Measurements from ENCODE around the gene KCNAB3. TPM values are rescaled to one million over a fixed set of nuclear protein-coding genes. Genes with fewer than 3 reads are reported as not detected.

The KCNAB3 gene
- polyA plus RNA-seq, 4 donors, result 1.3 to 3.9 (median 1.7) TPM

- FAIRE-seq, result no peak
These were observed 16.8 kb upstream of the KCNAB3 start for GRCh38 chr17:7946441-7946840.

DNA sequence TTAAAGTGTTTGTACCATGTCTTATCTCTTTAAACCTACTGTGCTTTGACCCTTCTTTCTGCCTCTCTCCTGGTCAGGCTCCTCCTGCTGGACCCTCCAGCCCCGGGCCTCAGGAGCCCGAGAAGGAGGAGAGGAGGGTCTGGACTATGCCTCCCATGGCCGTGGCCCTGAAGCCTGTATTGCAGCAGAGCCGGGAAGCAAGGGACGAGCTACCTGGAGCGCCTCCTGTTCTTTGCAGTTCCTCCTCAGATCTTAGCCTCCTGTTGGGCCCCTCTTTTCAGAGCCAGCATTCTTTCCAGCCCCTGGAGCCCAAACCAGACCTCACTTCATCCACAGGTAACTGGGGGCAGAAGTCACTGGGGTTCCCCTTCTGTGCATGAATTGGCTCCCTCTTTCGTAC lies 16.0 kb upstream of the KCNAB3 start:
- Histone ChIP-seq H3K9me3 (ENCODE audit: control insufficient read depth in 2 of 2, insufficient read depth in 1 of 2, low read depth in 1 of 2, low read length in 1 of 2) (no peaks in the 10 kb centered on the region), H3K4me1 (ENCODE audit: control insufficient read depth in 3 of 3, insufficient read depth in 2 of 3, low read depth in 1 of 3, low read length in 2 of 3) (no peaks in the 10 kb centered on the region), H3K27me3 (ENCODE audit: control insufficient read depth in 3 of 3, insufficient read depth in 3 of 3, low read length in 3 of 3) (no peaks in the 10 kb centered on the region), H3K27ac (ENCODE audit: low read depth in 1 of 3, low read length in 2 of 3) (no peak overlapping the region), H3K36me3 (ENCODE audit: control insufficient read depth in 3 of 3, insufficient read depth in 2 of 3, low read depth in 1 of 3, low read length in 3 of 3) (peaks cover 14 to 66% (median 20%) of the 10 kb centered on the region in 3 donors), H3K4me3 (ENCODE audit: low read depth in 1 of 3, low read length in 3 of 3) (no peak overlapping the region)
- DNase-seq (no peak), FAIRE-seq (no peak)
- WGBS, 3 donors, result 92 to 94% (median 94%) methylated on average over 7 of the region's 7 CpGs

More at GRCh38 chr17:7946441-7946840, 16.8 kb upstream of the KCNAB3 start:
- Histone ChIP-seq H3K4me1 (ENCODE audit: control insufficient read depth in 3 of 3, insufficient read depth in 2 of 3, low read depth in 1 of 3, low read length in 2 of 3) (no peaks in the 10 kb centered on the region), H3K27me3 (ENCODE audit: control insufficient read depth in 3 of 3, insufficient read depth in 3 of 3, low read length in 3 of 3) (no peaks in the 10 kb centered on the region), H3K36me3 (ENCODE audit: control insufficient read depth in 3 of 3, insufficient read depth in 2 of 3, low read depth in 1 of 3, low read length in 3 of 3) (peaks cover 11 to 62% (median 20%) of the 10 kb centered on the region in 3 donors), H3K27ac (ENCODE audit: low read depth in 1 of 3, low read length in 2 of 3) (no peak overlapping the region), H3K9me3 (ENCODE audit: control insufficient read depth in 2 of 2, insufficient read depth in 1 of 2, low read depth in 1 of 2, low read length in 1 of 2) (no peaks in the 10 kb centered on the region), H3K4me3 (ENCODE audit: low read depth in 1 of 3, low read length in 3 of 3) (no peak overlapping the region)
- DNase-seq, result no peak
- 79 to 89% (median 85%) methylated on average over 5 of the region's 5 CpGs for WGBS, 3 donors

DNA sequence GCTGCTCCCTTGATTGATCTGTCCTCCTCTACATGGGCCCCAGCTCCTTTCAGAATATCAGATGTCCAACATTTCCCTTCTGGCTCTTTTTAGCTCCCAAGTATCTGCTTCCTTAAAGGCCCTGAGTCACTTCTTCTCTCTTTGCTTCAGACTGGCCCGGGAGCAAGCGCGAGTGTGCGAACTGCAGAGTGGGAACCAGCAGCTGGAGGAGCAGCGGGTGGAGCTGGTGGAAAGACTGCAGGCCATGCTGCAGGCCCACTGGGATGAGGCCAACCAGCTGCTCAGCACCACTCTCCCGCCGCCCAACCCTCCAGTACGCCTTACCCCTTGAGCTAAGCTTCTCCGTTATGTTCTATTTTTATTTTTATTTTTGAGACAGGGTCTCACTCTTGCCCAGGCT lies 14.7 kb upstream of the KCNAB3 start:
- no peak for FAIRE-seq
- no peak overlapping the region for H3K27ac ChIP-seq (ENCODE audit: low read depth in 1 of 3, low read length in 2 of 3)
- H3K9me3 ChIP-seq (ENCODE audit: control insufficient read depth in 2 of 2, insufficient read depth in 1 of 2, low read depth in 1 of 2, low read length in 1 of 2), result no peaks in the 10 kb centered on the region
- H3K4me3 ChIP-seq (ENCODE audit: low read depth in 1 of 3, low read length in 3 of 3), result no peak overlapping the region
- no peak for DNase-seq
- no peaks in the 10 kb centered on the region for H3K27me3 ChIP-seq (ENCODE audit: control insufficient read depth in 3 of 3, insufficient read depth in 3 of 3, low read length in 3 of 3)
- H3K36me3 ChIP-seq (ENCODE audit: control insufficient read depth in 3 of 3, insufficient read depth in 2 of 3, low read depth in 1 of 3, low read length in 3 of 3), result peaks cover 18 to 74% (median 22%) of the 10 kb centered on the region in 3 donors
- H3K4me1 ChIP-seq (ENCODE audit: control insufficient read depth in 3 of 3, insufficient read depth in 2 of 3, low read depth in 1 of 3, low read length in 2 of 3), result no peaks in the 10 kb centered on the region
- WGBS, 3 donors, result 92 to 99% (median 98%) methylated on average over 9 of the region's 9 CpGs

GRCh38 chr17:7943291-7943690 lies 13.6 kb upstream of the KCNAB3 start:
- Histone ChIP-seq H3K9me3 (ENCODE audit: control insufficient read depth in 2 of 2, insufficient read depth in 1 of 2, low read depth in 1 of 2, low read length in 1 of 2) (no peaks in the 10 kb centered on the region), H3K4me1 (ENCODE audit: control insufficient read depth in 3 of 3, insufficient read depth in 2 of 3, low read depth in 1 of 3, low read length in 2 of 3) (no peaks in the 10 kb centered on the region), H3K4me3 (ENCODE audit: low read depth in 1 of 3, low read length in 3 of 3) (no peak overlapping the region), H3K27ac (ENCODE audit: low read depth in 1 of 3, low read length in 2 of 3) (no peak overlapping the region), H3K27me3 (ENCODE audit: control insufficient read depth in 3 of 3, insufficient read depth in 3 of 3, low read length in 3 of 3) (no peaks in the 10 kb centered on the region), H3K36me3 (ENCODE audit: control insufficient read depth in 3 of 3, insufficient read depth in 2 of 3, low read depth in 1 of 3, low read length in 3 of 3) (peaks cover 16 to 71% (median 19%) of the 10 kb centered on the region in 3 donors)
- 91 to 93% (median 92%) methylated on average over 13 of the region's 13 CpGs for WGBS, 3 donors
- DNase-seq, result no peak
- FAIRE-seq, result no peak

DNA sequence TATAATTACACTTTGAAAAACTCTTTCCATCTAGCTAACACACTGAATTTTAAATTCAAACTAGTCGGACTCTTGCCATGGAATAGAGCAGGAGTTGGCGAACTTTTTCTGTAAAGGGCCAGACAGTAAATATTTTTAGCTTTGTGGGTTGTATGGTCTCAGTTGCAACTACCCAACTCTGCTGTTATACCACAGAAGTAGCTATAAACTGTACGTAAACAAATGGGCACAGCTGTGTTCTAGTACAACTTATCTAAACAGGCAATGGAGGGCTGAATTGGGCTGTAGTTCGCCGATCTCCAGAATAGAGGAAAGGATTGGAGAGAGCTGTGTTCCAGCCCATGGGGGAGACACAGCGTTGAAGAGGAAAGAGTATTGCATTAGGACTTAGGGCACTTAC lies 11.1 kb upstream of the KCNAB3 start:
- Histone ChIP-seq H3K4me1 (ENCODE audit: control insufficient read depth in 3 of 3, insufficient read depth in 2 of 3, low read depth in 1 of 3, low read length in 2 of 3) (no peaks in the 10 kb centered on the region), H3K27ac (ENCODE audit: low read depth in 1 of 3, low read length in 2 of 3) (no peak overlapping the region), H3K36me3 (ENCODE audit: control insufficient read depth in 3 of 3, insufficient read depth in 2 of 3, low read depth in 1 of 3, low read length in 3 of 3) (peaks cover 14 to 64% (median 15%) of the 10 kb centered on the region in 3 donors), H3K27me3 (ENCODE audit: control insufficient read depth in 3 of 3, insufficient read depth in 3 of 3, low read length in 3 of 3) (no peaks in the 10 kb centered on the region), H3K9me3 (ENCODE audit: control insufficient read depth in 2 of 2, insufficient read depth in 1 of 2, low read depth in 1 of 2, low read length in 1 of 2) (no peaks in the 10 kb centered on the region), H3K4me3 (ENCODE audit: low read depth in 1 of 3, low read length in 3 of 3) (no peak overlapping the region)
- no peak for DNase-seq
- no peak for FAIRE-seq
- 90 to 96% (median 90%) methylated on average over 6 of the region's 6 CpGs for WGBS, 3 donors

DNA sequence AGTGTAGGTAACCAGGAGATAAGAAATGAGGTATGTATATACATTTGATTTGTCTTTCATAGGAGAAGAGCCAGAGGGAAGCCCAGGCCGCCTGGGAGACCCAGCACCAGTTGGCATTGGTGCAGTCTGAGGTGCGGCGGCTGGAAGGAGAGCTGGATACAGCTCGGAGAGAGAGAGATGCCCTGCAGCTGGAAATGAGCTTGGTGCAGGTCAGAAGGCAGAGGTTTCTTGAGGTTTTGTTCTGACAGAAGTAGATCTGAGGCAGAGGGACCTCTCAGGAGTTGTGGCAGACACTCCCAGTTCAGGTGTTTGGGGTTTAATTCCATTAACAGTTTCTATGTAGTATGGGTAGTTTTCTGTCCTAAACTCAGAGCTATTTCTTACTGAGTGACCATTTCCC lies 10.4 kb upstream of the KCNAB3 start:
- H3K36me3 ChIP-seq (ENCODE audit: control insufficient read depth in 3 of 3, insufficient read depth in 2 of 3, low read depth in 1 of 3, low read length in 3 of 3), result peaks cover 14 to 61% (median 14%) of the 10 kb centered on the region in 3 donors
- FAIRE-seq, result no peak
- H3K27ac ChIP-seq (ENCODE audit: low read depth in 1 of 3, low read length in 2 of 3), result no peak overlapping the region
- no peaks in the 10 kb centered on the region for H3K4me1 ChIP-seq (ENCODE audit: control insufficient read depth in 3 of 3, insufficient read depth in 2 of 3, low read depth in 1 of 3, low read length in 2 of 3)
- DNase-seq, result no peak
- no peak overlapping the region for H3K4me3 ChIP-seq (ENCODE audit: low read depth in 1 of 3, low read length in 3 of 3)
- WGBS, 3 donors, result 96 to 100% (median 96%) methylated on average over 4 of the region's 4 CpGs
- no peaks in the 10 kb centered on the region for H3K27me3 ChIP-seq (ENCODE audit: control insufficient read depth in 3 of 3, insufficient read depth in 3 of 3, low read length in 3 of 3)
- no peaks in the 10 kb centered on the region for H3K9me3 ChIP-seq (ENCODE audit: control insufficient read depth in 2 of 2, insufficient read depth in 1 of 2, low read depth in 1 of 2, low read length in 1 of 2)

- peaks cover 6 to 34% (median 12%) of the 10 kb centered on the region in 3 donors for H3K36me3 ChIP-seq (ENCODE audit: control insufficient read depth in 3 of 3, insufficient read depth in 2 of 3, low read depth in 1 of 3, low read length in 3 of 3)
- H3K27ac ChIP-seq (ENCODE audit: low read depth in 1 of 3, low read length in 2 of 3), result no peak overlapping the region
- FAIRE-seq, result no peak
- no peaks in the 10 kb centered on the region for H3K9me3 ChIP-seq (ENCODE audit: control insufficient read depth in 2 of 2, insufficient read depth in 1 of 2, low read depth in 1 of 2, low read length in 1 of 2)
- H3K27me3 ChIP-seq (ENCODE audit: control insufficient read depth in 3 of 3, insufficient read depth in 3 of 3, low read length in 3 of 3), result no peaks in the 10 kb centered on the region
- no peak overlapping the region for H3K4me3 ChIP-seq (ENCODE audit: low read depth in 1 of 3, low read length in 3 of 3)
- peaks cover 0 to 12% (median 11%) of the 10 kb centered on the region in 3 donors for H3K4me1 ChIP-seq (ENCODE audit: control insufficient read depth in 3 of 3, insufficient read depth in 2 of 3, low read depth in 1 of 3, low read length in 2 of 3)
- no peak for DNase-seq
These were observed 6.2 kb upstream of the KCNAB3 start for GRCh38 chr17:7935859-7936258.

DNA sequence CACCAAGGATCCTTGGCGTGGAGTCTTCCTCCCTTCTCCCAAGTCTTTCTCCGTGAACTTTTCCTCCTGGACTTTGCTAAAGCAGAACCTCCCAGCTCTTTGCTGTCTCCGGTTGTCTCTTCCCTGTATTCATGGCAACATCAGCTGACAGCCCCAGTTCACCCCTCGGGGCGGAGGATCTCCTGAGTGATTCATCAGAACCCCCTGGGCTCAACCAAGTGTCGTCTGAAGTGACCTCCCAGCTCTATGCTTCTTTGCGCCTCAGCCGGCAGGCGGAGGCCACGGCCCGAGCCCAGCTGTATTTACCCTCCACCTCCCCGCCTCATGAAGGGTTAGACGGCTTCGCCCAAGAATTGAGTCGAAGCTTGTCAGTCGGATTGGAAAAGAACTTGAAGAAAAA lies 3.3 kb upstream of the KCNAB3 start:
- H3K27ac ChIP-seq (ENCODE audit: low read depth in 1 of 3, low read length in 2 of 3), result peak overlapping the region in 1 of 3 donors; percentile 75
- H3K4me3 ChIP-seq (ENCODE audit: low read depth in 1 of 3, low read length in 3 of 3), result peak overlapping the region; percentile 55 to 97 (median 61)
- H3K4me1 ChIP-seq (ENCODE audit: control insufficient read depth in 3 of 3, insufficient read depth in 2 of 3, low read depth in 1 of 3, low read length in 2 of 3), result peaks cover 0 to 21% (median 13%) of the 10 kb centered on the region in 3 donors
- WGBS, 3 donors, result 2 to 9% (median 6%) methylated on average over 16 of the region's 16 CpGs
- H3K9me3 ChIP-seq (ENCODE audit: control insufficient read depth in 2 of 2, insufficient read depth in 1 of 2, low read depth in 1 of 2, low read length in 1 of 2), result no peaks in the 10 kb centered on the region
- FAIRE-seq (no peak), DNase-seq (peak; percentile 49 to 69)
- H3K27me3 ChIP-seq (ENCODE audit: control insufficient read depth in 3 of 3, insufficient read depth in 3 of 3, low read length in 3 of 3), result peaks cover 0 to 9% (median 0%) of the 10 kb centered on the region in 3 donors
- H3K36me3 ChIP-seq (ENCODE audit: control insufficient read depth in 3 of 3, insufficient read depth in 2 of 3, low read depth in 1 of 3, low read length in 3 of 3), result peaks cover 4 to 25% (median 6%) of the 10 kb centered on the region in 3 donors

DNA sequence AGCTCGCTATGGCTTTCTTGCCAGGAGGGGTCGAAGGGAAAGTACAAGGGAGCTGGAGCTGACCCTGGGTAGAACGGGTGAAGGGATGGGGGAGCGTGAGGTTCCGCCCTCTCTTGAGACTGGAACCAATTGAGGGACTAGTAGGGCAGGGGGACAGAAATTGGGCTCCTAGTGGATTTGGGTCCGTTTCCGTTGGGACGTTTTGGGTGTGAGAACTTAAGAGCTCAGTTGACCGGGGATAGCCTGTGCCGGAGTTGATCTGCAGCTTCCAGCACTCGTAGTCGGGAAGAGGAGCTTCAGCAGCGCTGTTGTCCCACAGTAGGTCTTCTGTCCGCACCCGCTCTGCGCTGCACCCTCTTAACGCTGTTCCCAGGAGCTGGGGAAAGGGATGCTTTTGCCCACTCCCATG lies 2.8 kb upstream of the KCNAB3 start:
- Histone ChIP-seq H3K4me1 (ENCODE audit: control insufficient read depth in 3 of 3, insufficient read depth in 2 of 3, low read depth in 1 of 3, low read length in 2 of 3) (peaks cover 0 to 21% (median 13%) of the 10 kb centered on the region in 3 donors), H3K27me3 (ENCODE audit: control insufficient read depth in 3 of 3, insufficient read depth in 3 of 3, low read length in 3 of 3) (peaks cover 0 to 9% (median 0%) of the 10 kb centered on the region in 3 donors), H3K4me3 (ENCODE audit: low read depth in 1 of 3, low read length in 3 of 3) (peak overlapping the region; percentile 55 to 97 (median 61)), H3K27ac (ENCODE audit: low read depth in 1 of 3, low read length in 2 of 3) (peak overlapping the region in 2 of 3 donors; percentile 75 to 78), H3K9me3 (ENCODE audit: control insufficient read depth in 2 of 2, insufficient read depth in 1 of 2, low read depth in 1 of 2, low read length in 1 of 2) (no peaks in the 10 kb centered on the region), H3K36me3 (ENCODE audit: control insufficient read depth in 3 of 3, insufficient read depth in 2 of 3, low read depth in 1 of 3, low read length in 3 of 3) (peaks cover 4 to 24% (median 6%) of the 10 kb centered on the region in 3 donors)
- peak in 1 of 2 donors; percentile 44 for DNase-seq
- 0 to 1% (median 1%) methylated on average over 16 to 17 of the region's 17 CpGs for WGBS, 3 donors
- FAIRE-seq, result no peak
